GM19240 (cell line): ENCODE results near the gene PTGFRN.
"Not testable (repeated sequence)": the region's sequence is repeated elsewhere in the genome, so short reads cannot be mapped to it uniquely, and the experiment has no call there.

Source experiments
- DNase-seq: peaks from one replicate; pipeline ENCODE4 v3.0.0; 2011; ENCODE audit warnings: low spot score; ENCODE audit not compliant: insufficient read length

The PTGFRN gene

DNA sequence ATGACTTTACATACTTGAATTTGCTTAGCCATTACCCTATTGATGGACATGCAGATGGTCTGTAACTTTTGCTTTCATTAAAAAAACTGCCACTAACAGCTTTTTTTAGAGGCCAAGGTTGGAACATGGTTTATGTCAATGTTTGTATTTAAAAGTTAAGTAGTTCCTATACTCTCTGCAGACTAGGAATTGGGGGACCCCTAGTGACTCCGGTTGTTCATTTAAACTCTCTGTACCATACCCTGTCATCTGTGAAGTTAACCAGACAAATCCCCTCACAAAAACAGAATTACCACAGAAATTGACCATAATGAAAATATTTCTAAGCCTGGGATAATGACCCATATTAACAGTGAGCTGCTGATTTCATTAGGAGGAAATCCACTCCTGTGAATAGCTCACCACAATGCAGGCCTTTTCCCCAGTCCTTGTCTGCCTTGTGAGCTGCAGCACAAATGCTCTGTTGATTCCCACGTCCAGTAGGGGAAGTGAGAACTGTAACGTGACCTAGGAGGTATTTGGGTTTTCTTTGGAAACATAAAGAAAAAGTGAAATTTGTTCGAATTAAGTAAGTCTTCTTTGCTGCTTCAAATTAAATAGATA, 61.6 kb downstream of the PTGFRN start:
- DNase-seq, result no peak

DNA sequence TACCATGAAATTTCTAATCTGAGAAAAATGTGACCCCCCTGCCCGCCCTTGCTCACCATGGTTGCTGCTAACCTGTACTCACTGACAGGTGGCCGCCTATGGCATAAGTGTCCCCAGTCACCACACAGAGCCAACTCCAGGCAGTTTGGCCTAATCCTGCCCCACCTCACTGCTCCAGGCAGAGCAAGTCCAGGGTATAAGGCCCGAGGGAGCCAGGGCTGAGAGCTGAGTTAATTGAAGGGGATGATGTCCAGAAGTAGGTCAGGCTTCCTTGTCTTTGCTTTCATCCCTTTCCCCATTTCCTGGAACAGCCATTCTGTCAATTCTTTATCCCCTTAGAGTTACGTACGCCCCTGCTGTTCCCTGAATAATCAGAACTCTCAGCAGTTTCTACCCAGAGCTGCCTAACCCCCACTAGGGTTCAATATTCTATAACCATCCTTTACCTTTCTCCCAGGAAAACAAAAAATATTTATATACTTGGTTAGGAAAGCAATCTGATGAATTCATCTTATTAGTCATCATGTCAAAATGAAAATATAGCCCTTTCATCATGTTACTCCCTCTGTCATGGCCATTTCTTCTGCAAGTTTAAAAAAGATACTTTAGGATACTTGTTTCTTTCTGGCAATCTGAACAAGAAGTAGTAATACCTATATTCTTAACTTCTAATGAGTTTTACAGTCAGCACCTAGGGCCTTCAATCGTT, 62.4 kb downstream of the PTGFRN start:
- no peak for DNase-seq

DNA sequence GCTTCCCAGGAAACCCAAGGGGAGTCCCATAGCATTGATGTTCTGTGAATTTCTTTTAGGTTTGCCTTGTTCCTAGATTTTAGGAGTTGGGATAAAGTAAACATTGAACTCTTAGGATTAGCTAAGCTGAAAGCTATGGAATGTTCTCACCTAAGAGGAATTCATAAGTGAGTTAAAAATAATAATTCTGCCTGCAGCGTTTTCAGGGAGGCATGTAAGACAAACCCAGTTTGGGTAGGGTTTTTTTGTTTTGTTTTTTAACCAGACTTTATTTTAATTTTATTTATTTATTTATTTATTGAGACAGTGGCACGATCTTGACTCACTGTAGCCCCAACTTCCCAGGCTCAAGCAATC, 62.9 kb downstream of the PTGFRN start:
- DNase-seq, result no peak

DNA sequence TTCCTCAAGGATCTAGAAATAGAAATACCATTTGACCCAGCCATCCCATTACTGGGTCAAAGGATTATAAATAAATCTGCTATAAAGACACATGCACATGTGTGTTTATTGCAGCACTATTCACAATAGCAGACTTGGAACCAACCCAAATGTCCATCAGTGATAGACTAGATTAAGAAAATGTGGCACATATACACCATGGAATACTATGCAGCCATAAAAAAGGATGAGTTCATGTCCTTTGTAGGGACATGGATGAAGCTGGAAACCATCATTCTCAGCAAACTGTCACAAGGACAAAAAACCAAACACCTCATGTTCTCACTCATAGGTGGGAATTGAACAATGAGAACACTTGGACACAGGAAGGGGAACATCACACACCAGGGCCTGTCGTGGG, 70.6 kb downstream of the PTGFRN start:
- DNase-seq, result not testable (repeated sequence)

DNA sequence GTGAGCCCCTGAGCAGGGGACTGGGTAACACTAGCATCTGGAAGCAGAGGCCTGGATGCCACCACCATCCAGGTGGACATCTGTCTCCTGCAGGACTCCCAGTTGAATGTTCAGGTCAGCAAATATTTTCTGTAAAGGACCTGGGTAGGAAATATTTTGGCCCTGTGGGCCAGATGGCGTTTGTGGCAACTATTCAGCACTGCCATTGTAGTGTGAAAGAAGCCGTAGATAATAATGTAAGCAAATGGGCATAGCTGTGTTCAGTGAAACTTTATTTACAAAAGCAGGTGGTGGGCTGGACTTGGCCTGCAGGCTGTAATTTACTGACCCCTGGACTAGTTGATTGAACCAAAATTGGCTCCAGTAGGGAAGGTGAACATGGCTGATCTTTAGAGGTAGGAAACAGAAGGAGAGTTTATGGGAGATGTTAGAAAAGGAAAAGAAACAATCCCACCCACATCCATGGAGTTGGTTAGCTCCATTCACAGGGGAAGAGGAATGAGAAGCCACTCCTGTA, 71.9 kb downstream of the PTGFRN start:
- no peak for DNase-seq

DNA sequence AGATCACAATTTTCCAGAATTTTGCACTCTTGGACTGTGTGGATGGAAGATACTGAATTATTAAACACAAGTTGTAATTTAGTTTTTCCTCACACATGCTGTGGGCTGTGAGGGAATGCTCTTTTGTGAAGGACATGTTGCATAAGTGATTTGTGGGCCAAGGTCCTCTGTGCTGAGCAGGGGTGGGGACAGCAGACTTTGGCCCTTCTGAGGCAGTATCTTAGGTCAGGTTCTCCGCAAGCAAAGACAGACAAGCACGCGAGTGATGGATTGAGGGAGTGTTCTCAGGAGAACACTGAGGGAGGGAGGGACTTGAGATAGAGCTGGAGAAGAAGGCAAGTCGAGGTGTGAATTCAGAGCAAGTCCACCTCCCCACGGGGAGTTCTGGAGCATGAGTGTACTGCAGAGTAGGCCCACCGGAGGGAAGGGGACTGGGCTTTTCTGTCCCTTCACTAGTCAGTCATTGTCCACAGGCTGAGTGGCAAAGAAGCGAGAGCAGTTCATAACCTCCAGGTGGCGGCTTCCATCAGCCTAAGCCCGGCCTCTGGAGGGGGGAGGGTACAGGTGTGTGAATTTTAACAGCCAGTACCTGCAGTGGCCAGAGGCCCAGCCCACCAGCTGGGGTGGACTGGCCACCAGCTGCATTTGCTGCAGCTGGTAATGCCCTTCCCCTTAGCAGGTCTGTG, 72.7 kb downstream of the PTGFRN start:
- DNase-seq, result no peak

DNA sequence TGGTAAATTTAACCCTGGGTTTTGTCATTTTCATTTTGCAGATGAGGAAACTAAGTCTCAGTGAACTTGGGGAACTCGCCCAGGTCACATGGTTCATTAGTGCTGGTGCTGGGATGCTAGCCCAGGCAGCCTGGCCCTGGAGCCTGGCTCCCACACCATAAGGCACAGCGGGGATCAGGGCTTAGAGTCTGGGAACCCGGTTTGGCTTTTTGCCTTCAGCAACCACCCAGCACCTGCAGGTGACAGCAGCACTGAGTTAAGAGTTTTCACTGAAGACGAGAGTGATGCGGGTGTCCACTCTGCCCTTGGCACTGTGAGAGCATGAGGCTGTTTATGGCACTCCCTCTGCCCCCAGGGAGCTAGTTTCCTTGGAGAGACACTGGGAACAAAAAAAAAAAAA, 73.4 kb downstream of the PTGFRN start:
- no peak for DNase-seq

DNA sequence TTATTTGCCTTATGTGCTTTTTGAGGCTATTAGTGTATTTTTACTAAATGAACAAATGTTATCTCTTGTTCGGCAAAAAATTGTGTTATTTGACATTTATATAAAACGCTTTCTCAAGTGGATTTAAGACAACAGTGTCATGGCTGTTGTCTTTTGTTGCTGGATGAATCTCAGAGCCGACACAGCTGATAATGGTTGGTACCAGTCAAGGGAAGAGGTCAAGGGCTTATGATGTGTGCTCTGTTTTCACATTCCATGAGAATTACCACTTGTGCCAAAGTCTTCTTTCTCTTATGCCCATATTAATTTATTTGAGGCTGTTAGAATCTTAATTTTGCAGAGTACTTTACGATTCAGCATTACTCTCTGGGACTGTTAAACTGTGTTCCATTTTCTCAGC, 74.0 kb downstream of the PTGFRN start:
- no peak for DNase-seq

DNA sequence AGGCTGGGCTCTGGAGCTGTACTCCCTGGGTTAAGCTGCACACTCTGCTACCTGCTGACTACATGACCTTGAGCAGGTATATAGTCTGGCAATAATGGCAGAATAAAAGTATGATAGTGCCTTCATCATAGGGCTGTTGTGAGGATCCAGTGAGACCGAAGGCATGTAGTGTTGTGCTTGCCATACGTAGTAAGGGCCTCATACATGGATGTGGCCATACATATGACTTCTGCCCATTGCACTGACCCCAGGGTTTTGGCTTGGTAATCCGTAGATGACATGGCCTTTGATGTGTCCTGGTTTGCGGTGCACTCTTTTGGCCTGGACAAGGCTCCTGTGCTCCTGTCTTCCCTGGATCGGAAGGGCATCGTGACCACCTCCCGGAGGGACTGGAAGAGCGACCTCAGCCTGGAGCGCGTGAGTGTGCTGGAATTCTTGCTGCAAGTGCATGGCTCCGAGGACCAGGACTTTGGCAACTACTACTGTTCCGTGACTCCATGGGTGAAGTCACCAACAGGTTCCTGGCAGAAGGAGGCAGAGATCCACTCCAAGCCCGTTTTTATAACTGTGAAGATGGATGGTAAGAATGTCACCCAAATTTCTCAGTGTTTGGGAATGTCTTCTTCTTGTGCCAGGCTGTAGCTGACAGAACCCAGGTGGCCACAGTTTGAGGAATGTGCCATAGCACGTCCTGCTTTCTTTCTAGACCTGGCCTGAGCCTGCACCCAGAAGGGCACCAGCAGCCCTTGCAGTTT, 74.9 kb downstream of the PTGFRN start:
- no peak for DNase-seq

DNA sequence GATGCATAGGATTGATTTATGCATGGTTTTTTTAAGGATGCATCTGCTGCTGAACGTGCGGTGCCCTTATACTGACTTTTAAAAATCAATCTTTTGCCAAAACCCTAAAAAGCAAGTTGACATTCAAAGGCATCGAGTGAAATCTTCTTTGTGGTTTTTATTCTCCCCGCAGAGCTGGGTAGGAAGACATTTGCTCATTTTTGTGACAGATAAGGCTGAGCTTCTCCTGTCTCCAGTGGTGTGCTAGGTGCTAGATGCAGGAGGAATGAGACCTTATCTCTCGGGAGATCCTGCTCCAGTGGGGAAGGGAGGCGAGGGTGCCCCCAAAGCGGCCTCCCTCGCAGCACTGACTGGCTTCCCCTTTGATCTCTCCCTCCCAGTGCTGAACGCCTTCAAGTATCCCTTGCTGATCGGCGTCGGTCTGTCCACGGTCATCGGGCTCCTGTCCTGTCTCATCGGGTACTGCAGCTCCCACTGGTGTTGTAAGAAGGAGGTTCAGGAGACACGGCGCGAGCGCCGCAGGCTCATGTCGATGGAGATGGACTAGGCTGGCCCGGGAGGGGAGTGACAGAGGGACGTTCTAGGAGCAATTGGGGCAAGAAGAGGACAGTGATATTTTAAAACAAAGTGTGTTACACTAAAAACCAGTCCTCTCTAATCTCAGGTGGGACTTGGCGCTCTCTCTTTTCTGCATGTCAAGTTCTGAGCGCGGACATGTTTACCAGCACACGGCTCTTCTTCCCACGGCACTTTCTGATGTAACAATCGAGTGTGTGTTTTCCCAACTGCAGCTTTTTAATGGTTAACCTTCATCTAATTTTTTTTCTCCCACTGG, 76.9 kb downstream of the PTGFRN start:
- DNase-seq, result no peak

DNA sequence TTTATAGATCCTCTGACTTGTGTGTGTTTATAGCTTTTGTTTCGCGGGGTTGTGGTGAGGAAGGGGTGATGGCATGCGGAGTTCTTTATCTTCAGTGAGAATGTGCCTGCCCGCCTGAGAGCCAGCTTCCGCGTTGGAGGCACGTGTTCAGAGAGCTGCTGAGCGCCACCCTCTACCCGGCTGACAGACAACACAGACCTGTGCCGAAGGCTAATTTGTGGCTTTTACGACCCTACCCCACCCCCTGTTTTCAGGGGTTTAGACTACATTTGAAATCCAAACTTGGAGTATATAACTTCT, 77.5 kb downstream of the PTGFRN start:
- DNase-seq, result no peak

DNA sequence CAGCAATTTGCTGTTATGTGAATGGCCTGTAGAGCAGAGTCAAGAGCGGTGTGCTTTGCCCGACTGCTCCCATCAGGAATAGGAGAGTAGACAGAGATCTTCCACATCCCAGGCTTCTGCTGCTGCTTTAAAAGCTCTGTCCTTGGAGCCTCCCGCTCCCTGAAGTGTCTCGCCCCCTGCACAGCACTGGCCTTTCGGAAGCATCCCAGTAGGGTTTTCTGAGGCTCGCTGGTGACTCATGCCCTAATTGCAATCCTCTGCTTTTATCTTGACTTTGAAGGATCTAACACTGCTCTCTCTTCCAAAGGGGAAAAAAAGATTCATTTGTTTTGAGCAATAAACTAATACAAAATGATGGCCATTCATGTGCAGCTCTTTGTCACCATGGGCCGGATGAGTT, 78.5 kb downstream of the PTGFRN start:
- no peak for DNase-seq

DNA sequence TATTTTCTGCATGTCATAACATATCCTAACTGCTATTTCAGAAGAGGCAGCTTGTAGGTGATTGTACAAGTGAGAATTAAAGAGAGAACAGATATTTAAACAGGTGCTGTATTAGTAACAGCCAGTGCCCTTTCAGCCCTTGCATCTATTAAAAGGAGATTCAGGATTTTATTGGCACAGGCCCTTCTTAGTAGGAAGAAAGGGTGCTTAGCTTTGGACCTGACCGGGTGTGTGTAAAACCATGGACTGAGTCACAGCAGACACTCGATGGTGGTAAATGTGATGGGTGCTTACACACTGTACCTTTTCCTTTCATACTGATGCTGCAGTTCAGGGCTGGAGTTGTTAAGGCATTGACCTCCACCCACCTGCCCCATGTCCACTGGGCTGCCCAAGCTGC, 79.2 kb downstream of the PTGFRN start:
- DNase-seq, result no peak

DNA sequence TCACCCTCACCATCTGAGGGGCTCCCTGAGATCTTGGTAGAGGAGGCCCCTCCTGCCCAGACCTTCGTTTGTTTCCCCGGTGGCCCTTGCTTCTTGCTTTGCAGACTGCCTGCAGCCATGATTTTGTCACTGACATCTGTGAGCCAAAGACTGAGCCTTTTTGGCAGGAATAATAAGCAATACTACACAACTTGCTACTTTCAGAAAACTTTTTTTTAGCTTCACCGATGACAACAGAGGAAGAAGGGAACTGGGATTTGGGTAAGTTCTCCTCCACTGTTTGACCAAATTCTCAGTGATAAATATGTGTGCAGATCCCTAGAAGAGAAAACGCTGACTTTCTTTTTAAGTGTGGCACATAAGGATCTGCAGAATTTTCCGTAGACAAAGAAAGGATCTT, 80.1 kb downstream of the PTGFRN start:
- DNase-seq, result no peak

DNA sequence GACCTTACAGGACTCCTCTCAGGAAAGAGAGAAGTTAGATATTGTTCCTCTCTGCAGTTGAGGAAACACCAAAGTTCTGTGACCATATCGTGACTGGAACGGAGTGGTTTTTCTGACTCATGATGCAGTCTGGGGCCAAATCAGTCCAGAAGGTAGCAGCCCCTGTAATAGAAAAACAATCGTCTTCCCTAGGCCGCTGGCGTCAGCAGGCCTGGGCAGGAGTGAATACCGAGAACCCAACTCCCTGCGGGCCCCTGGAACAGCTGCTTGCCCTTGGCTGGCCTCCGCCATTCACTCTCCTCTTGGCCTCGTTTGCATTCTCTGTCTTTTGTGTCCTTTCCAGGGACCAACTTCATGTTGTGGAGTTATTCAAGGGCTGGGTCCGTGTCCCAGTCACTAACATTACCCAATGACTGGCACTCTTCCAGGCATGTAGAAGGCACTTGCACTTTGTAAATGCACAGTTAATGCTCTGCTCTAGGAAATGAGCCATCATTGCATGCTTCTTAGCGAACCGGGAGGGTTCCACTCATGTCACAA, 81.0 kb downstream of the PTGFRN start:
- DNase-seq, result no peak

DNA sequence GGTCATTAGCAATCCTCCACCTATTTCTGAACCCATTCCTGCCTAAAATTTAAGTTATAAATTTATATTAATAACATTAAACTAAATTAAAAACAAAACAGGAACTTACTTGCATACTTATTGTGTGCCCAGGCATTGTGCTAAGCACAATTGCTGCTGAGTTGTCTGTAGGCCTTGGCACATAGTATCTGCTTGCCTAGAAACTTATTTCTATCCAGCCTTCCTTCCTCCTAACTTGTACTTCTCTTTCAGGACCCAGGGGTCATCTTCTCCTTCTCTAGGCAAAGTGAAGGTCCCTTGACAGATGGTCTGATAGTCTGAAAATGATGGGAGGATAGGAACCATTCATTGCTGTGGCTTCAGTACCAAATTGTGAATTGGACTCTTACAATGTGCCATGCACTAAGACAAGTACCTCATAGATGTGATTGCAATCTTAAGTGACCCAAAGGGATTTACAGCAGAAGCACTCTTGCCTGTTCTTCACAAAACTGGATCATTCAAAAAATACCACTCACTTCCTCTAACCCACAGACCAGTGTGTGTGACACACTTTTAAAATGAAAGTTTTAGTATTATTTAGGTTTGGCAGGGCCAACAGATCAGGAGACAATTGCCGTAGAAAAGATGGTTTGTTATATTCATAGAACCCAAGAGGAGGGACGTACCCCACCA, 81.6 kb downstream of the PTGFRN start:
- no peak for DNase-seq

DNA sequence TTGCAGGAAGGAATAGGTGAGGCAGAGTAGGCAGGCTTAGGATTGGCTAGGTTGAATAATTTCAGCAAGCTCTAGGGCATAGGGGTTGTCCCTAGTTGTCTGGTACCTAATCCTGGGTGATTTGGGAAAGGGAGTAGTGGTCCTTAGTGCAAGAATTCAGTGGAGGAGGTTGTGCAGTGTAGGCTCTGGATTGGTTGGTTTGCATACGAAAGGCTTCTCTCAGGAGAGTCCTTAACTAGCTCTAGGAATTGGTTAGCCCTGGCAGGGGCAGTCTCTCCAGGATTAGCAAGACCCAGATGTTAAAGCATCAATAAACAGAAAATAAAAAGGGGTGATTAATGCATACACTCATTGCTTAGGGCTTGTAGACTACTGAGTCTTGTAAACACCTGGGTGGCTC, 82.2 kb downstream of the PTGFRN start:
- no peak for DNase-seq

DNA sequence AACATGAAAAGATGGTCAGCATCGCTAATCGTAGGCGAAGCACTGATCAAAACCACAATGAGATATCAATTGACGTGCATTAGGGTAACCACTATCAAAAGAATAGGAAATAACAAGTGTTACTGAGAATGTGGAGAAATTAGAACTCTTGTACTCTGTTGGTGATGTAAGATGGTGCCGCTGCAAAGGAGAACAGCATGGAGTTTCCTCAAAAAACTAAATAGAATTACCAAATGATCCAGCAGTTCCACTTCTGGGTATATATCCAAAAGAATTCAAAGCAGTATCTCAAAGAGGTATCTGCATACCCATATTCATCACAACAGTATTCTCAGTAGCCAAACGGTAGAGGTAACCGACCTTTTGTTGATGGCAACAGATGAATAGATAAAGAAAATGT, 83.6 kb downstream of the PTGFRN start:
- no peak for DNase-seq

DNA sequence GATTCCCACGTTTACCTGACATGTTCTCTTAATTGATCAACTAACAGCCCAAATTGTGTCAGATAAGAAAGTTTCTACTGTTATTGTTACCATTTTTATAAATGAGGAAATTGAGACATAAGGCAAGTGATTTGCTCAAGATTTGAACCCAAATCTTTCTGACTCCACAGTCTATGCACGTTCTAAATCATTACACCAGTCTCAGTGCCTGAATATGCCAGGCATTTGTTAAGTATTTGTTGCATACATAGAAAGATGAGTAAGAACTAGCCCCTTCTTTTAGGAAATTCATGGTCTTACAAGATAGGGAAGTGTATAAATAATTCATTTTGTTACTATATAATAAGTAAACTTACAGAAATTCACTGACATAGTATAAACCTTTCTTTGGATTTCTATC, 84.7 kb downstream of the PTGFRN start:
- DNase-seq, result no peak

DNA sequence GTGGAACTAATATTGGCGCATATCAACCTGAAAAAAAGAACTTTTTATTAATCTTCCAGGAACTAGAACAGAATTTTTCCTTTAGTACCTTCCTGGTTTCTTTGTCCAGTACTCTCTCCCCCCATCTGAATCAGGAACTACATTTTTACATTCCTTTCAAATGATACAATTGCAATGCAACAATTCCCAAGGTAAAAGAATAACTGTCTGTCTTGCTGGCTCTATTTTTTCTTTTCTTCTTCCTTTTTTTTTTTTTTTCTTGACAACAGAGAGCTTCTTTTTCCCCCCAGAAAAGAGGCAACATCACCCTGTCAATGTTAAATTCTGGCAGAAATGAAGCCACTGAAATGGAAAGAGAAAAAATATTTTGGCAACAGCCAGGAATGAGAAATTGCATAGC, 87.3 kb downstream of the PTGFRN start:
- no peak for DNase-seq

DNA sequence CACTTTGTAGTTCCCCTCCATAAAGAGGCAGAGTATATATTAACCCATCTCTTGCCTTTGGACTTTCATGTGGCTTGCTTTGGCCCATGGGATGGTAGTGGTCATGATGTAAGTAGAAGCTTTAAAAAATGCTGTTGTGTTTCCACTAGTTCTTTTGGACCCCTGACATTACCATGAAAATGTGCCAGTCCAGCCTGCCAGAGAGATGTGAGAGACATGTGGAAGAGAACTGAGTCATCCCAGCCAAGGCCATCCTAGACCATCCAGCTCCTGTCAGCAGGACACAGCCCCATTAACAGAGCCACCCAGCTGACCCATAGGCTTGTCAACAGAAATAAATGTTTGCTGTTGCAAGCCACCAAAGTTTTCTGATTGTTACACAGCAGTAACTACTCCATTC, 87.9 kb downstream of the PTGFRN start:
- no peak for DNase-seq
